GM23338 (cell line): ENCODE data around the gene ATP4A. TPM values are rescaled to one million over a fixed set of nuclear protein-coding genes. Genes with fewer than 3 reads are reported as not detected.
"Not testable (repeated sequence)": the region's sequence is repeated elsewhere in the genome, so short reads cannot be mapped to it uniquely, and the experiment has no call there.

Source experiments
- ATAC-seq: fragments of 200-7000 bp; cut with Tn5 transposase; 3 replicates; pipeline ENCODE4 v1.9.1; 2020
- DNase-seq: peaks from one replicate; pipeline ENCODE4 v3.0.0-alpha.2; 2015; ENCODE audit warnings: low spot score
- H2AFZ ChIP-seq: fragments of 200-600 bp; sonication (generic); 2 replicates; pipeline ENCODE4 v1.8.0; 2016; ENCODE audit warnings: antibody characterized with exemption, mild to moderate bottlenecking, moderate library complexity
- H3F3A ChIP-seq: fragments of 200-600 bp; sonication (generic); replicated peaks from 2 replicates; pipeline ENCODE4 v1.8.0; 2017; ENCODE audit warnings: antibody characterized with exemption, mixed run types, low read depth
- H3K27ac ChIP-seq: fragments of 200-600 bp; sonication (generic); 2 replicates; pipeline ENCODE4 v1.6.1; 2016; ENCODE audit warnings: low read depth
- H3K27me3 ChIP-seq: fragments of 200-600 bp; sonication (generic); 2 replicates; pipeline ENCODE4 v1.8.0; 2016; ENCODE audit warnings: mild to moderate bottlenecking, mixed run types, moderate library complexity; ENCODE audit not compliant: insufficient read depth
- H3K36me3 ChIP-seq: fragments of 200-600 bp; sonication (generic); 2 replicates; pipeline ENCODE4 v1.8.0; 2016; ENCODE audit warnings: mild to moderate bottlenecking; ENCODE audit not compliant: insufficient read depth
- H3K4me1 ChIP-seq: fragments of 200-600 bp; sonication (generic); 2 replicates; pipeline ENCODE4 v1.8.0; 2016; ENCODE audit warnings: mild to moderate bottlenecking, moderate library complexity; ENCODE audit not compliant: insufficient read depth
- H3K4me2 ChIP-seq: fragments of 200-600 bp; sonication (generic); 2 replicates; pipeline ENCODE4 v1.7.1; 2017; ENCODE audit warnings: mixed run types
- H3K4me3 ChIP-seq: fragments of 200-600 bp; sonication (generic); 2 replicates; pipeline ENCODE4 v1.6.1; 2016; ENCODE audit warnings: mixed run types
- H3K79me2 ChIP-seq: fragments of 200-600 bp; sonication (generic); replicated peaks from 2 replicates; pipeline ENCODE4 v1.8.0; 2017; ENCODE audit warnings: mild to moderate bottlenecking; ENCODE audit not compliant: insufficient read depth
- H3K9me2 ChIP-seq: fragments of 200-600 bp; sonication (generic); 2 replicates; pipeline ENCODE4 v1.8.0; 2017; ENCODE audit not compliant: insufficient read depth
- H4K20me1 ChIP-seq: fragments of 200-600 bp; sonication (generic); replicated peaks from 2 replicates; pipeline ENCODE4 v1.8.0; 2017; ENCODE audit warnings: mild to moderate bottlenecking; ENCODE audit not compliant: insufficient read depth
- H3K27ac Mint-ChIP-seq: 2 replicates; pipeline ENCODE4 v1.8.0; 2020; ENCODE audit warnings: inconsistent platforms, mild to moderate bottlenecking, moderate library complexity, mixed read lengths
- H3K27me3 Mint-ChIP-seq: 3 replicates; pipeline ENCODE4 v1.8.0; 2022; ENCODE audit warnings: low read depth, mild to moderate bottlenecking, moderate library complexity, mixed read lengths, inconsistent platforms; ENCODE audit not compliant: insufficient read depth, poor library complexity
- H3K36me3 Mint-ChIP-seq: 3 replicates; pipeline ENCODE4 v1.8.0; 2021; ENCODE audit warnings: low read depth, mild to moderate bottlenecking, inconsistent platforms, moderate library complexity, mixed read lengths
- H3K4me1 Mint-ChIP-seq: 3 replicates; pipeline ENCODE4 v1.8.0; 2020; ENCODE audit warnings: mild to moderate bottlenecking, inconsistent platforms, mixed read lengths
- H3K4me3 Mint-ChIP-seq: 3 replicates; pipeline ENCODE4 v1.8.0; 2021; ENCODE audit warnings: moderate library complexity, mild to moderate bottlenecking, inconsistent platforms, mixed read lengths
- H3K9me3 Mint-ChIP-seq: 3 replicates; pipeline ENCODE4 v1.8.0; 2020; ENCODE audit warnings: moderate library complexity, mild to moderate bottlenecking, inconsistent platforms, mixed read lengths
- CREB1 ChIP-seq: fragments of 250-450 bp; sonication (Bioruptor Pico); IDR thresholded peaks from 2 replicates; pipeline ENCODE4 v1.5.0; 2020; ENCODE audit warnings: low read depth, mild to moderate bottlenecking, moderate library complexity
- EZH2 ChIP-seq: fragments of 200-600 bp; sonication (generic); IDR thresholded peaks from one replicate; pipeline ENCODE4 v1.8.0; 2017; ENCODE audit warnings: antibody characterized with exemption, mild to moderate bottlenecking, low read depth; ENCODE audit not compliant: unreplicated experiment
- EZH2phosphoT487 ChIP-seq: fragments of 200-600 bp; sonication (generic); IDR thresholded peaks from one replicate; pipeline ENCODE4 v1.8.1; 2018; ENCODE audit warnings: antibody characterized with exemption; ENCODE audit not compliant: unreplicated experiment
- JUNB ChIP-seq: IDR thresholded peaks from one replicate; pipeline ENCODE4 v1.6.1; 2016; ENCODE audit warnings: antibody characterized with exemption; ENCODE audit not compliant: unreplicated experiment
- NANOG ChIP-seq: IDR thresholded peaks from 2 replicates; pipeline ENCODE4 v1.6.1; 2016; ENCODE audit warnings: antibody characterized with exemption, borderline replicate concordance
- POLR2AphosphoS5 ChIP-seq: IDR thresholded peaks from 2 replicates; pipeline ENCODE4 v1.6.1; 2016; ENCODE audit warnings: antibody characterized with exemption, low read depth
- STAT1 ChIP-seq: IDR thresholded peaks from one replicate; pipeline ENCODE4 v1.6.1; 2016; ENCODE audit warnings: antibody characterized with exemption; ENCODE audit not compliant: unreplicated experiment
- polyA plus RNA-seq: library from polyadenylated mRNA; unstranded; fragments of >200 nt; fragmentation: Nextera tagmentation; extraction: Ambion mirVana; gene quantifications from 2 replicates; pipeline ENCODE4 v1.2.1, GENCODE V29; 2016
- total RNA-seq: library from RNA; depleted of rRNA; stranded (reverse); fragments of >200 nt; shearing (Covaris generic); gene quantifications from 2 replicates; pipeline ENCODE4 v1.2.3, GENCODE V29; 2014
- TF ChIP-seq, protein P1 (sequence below), 2 experiments: fragments of 200-600 bp in 1 of 2; sonication (generic) in 1 of 2; conservative IDR thresholded peaks; 2 replicates each; pipeline versions ENCODE4 v1.5.1 to v1.6.1; 2016 to 2017; ENCODE audit warnings: antibody characterized with exemption in 2 of 2, low read depth in 2 of 2, mild to moderate bottlenecking in 2 of 2, moderate library complexity in 1 of 2
- TF ChIP-seq, protein P2 (sequence below): IDR thresholded peaks from 2 replicates; pipeline ENCODE4 v1.6.1; 2016; ENCODE audit warnings: antibody characterized with exemption

ATP4A gene
- total and polyA plus RNA-seq, 2 experiments from 2014 or later, result 0.61 to 0.63 TPM

DNA sequence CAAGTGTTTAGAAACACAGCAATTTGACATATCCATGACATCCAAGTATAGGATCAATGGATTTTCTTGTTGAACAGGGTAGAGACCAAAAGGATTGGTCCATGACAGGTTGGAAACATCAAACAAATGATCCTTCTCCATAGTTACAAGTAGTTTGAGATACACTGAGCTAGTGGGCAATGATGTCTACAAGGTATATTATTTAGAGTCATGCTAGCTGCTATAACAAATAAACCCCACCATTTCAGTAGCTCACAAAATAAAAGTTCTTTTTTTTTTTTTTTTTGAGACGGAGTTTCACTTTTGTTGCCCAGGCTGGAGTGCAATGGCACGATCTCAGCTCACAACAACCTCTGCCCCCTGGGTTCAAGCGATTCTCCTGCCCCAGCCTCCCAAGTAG is 44.2 kb upstream of the ATP4A start:
- Histone ChIP-seq H2AFZ (no peak overlapping the region), H3K27ac (no peak overlapping the region), H3K9me2 (no peaks in the 10 kb centered on the region), H3F3A (no peaks in the 10 kb centered on the region), H3K79me2 (no peaks in the 10 kb centered on the region), H3K4me2 (no peak overlapping the region), H3K27me3 (no peaks in the 10 kb centered on the region), H3K4me3 (no peak overlapping the region), H4K20me1 (no peaks in the 10 kb centered on the region), H3K36me3 (no peaks in the 10 kb centered on the region; the same call in none of the 2 replicates), H3K4me1 (no peaks in the 10 kb centered on the region)
- peaks cover 14% of the 10 kb centered on the region for H3K27me3 Mint-ChIP-seq
- TF ChIP-seq, protein P1, sequence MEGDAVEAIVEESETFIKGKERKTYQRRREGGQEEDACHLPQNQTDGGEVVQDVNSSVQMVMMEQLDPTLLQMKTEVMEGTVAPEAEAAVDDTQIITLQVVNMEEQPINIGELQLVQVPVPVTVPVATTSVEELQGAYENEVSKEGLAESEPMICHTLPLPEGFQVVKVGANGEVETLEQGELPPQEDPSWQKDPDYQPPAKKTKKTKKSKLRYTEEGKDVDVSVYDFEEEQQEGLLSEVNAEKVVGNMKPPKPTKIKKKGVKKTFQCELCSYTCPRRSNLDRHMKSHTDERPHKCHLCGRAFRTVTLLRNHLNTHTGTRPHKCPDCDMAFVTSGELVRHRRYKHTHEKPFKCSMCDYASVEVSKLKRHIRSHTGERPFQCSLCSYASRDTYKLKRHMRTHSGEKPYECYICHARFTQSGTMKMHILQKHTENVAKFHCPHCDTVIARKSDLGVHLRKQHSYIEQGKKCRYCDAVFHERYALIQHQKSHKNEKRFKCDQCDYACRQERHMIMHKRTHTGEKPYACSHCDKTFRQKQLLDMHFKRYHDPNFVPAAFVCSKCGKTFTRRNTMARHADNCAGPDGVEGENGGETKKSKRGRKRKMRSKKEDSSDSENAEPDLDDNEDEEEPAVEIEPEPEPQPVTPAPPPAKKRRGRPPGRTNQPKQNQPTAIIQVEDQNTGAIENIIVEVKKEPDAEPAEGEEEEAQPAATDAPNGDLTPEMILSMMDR (conservative IDR thresholded peaks at IDR 0.05; ENCODE audit: low read depth in 2 of 2), result no peak
- no peak overlapping the region for H3K27ac Mint-ChIP-seq
- H3K4me1 Mint-ChIP-seq, result 0 out of 3 replicates have a peak, but pooled peaks cover 5% of the 10 kb centered on the region
- H3K4me3 Mint-ChIP-seq, result no peak overlapping the region
- ATAC-seq (no peak), DNase-seq (no peak)
- H3K9me3 Mint-ChIP-seq, result peaks cover 37% of the 10 kb centered on the region
- peaks cover 7% of the 10 kb centered on the region; the same call in 2 of the 3 replicates for H3K36me3 Mint-ChIP-seq

DNA sequence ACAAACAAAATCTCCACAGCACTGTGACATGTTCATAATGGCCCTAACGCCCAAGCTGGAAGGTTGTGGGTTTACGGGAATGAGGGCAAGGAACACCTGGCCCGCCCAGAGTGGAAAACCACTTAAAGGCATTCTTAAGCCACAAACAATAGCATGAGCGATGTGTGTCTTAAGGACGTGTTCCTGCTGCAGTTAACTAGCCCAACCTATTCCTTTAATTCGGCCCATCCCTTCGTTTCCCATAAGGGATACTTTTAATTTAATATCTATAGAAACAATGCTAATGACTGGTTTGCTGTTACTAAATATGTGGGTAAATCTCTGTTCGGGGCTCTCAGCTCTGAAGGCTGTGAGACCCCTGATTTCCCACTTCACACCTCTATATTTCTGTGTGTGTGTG is 43.7 kb upstream of the ATP4A start:
- not testable (repeated sequence) for H4K20me1 ChIP-seq, ATAC-seq, H3K36me3 Mint-ChIP-seq, H3K9me2 ChIP-seq, H3K4me1 Mint-ChIP-seq, H3F3A ChIP-seq, H3K27ac ChIP-seq, H3K4me1 ChIP-seq, H3K27ac Mint-ChIP-seq, H3K4me2 ChIP-seq, H3K36me3 ChIP-seq, DNase-seq, H3K4me3 Mint-ChIP-seq, H3K79me2 ChIP-seq, H2AFZ ChIP-seq, H3K4me3 ChIP-seq, H3K27me3 ChIP-seq
- Mint-ChIP-seq H3K27me3 (peaks cover 10% of the 10 kb centered on the region), H3K9me3 (peaks cover 37% of the 10 kb centered on the region)

DNA sequence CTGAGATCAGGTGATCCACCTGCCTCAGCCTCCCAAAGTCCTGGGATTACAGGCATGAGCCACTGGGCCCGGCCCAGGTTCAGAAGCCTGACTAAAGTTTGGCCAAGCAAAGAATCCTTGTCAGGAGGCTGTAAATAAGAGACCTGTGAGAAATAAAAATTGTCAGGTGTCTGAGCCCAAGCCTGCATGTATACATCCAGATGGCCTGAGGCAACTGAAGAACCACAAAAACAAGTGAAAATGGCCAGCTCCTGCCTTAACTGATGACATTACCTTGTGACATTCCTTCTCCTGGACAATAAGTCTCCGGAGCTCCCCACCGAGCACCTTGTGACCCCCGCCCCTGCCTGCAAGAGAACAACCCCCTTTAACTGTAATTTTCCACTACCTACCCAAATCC is 41.0 kb upstream of the ATP4A start:
- not testable (repeated sequence) for H3K4me1 ChIP-seq, DNase-seq, H2AFZ ChIP-seq, H3K27me3 Mint-ChIP-seq, H3K4me3 ChIP-seq, H3K79me2 ChIP-seq, H3K27ac Mint-ChIP-seq, ATAC-seq, H3K4me2 ChIP-seq, H3K36me3 Mint-ChIP-seq, H3K27ac ChIP-seq, H3K4me3 Mint-ChIP-seq, H3K9me2 ChIP-seq, H3F3A ChIP-seq, H3K4me1 Mint-ChIP-seq, H3K27me3 ChIP-seq, H4K20me1 ChIP-seq, H3K36me3 ChIP-seq
- peaks cover 37% of the 10 kb centered on the region for H3K9me3 Mint-ChIP-seq

DNA sequence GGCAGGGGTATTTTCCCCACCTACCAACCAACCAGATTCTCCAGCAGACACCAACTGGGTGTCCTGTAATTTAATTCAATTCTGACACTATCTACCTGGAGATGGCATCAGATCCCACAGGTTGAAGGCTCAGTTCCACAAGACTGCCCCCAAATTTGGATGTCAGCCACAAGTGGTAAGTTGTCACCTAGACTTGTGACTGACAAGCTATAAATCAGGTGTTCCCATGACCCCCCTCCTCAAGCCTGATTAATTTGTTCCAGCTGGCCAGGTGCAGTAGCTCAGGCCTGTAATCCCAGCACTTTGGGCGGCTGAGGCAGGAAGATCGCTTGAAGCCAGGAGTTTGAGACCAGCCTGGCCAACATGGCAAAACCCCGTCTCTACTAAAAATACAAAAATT is 38.5 kb upstream of the ATP4A start:
- Mint-ChIP-seq H3K27me3 (peaks cover 7% of the 10 kb centered on the region), H3K27ac (no peak overlapping the region), H3K9me3 (peaks cover 17% of the 10 kb centered on the region), H3K4me3 (no peak overlapping the region), H3K36me3 (no peaks in the 10 kb centered on the region), H3K4me1 (0 out of 3 replicates have a peak, but pooled peaks cover 5% of the 10 kb centered on the region)
- H3K27ac ChIP-seq, result no peak overlapping the region
- DNase-seq (no peak), ATAC-seq (no peak)
- no peaks in the 10 kb centered on the region for H3F3A ChIP-seq
- no peaks in the 10 kb centered on the region for H3K4me1 ChIP-seq
- no peaks in the 10 kb centered on the region for H3K9me2 ChIP-seq
- no peak overlapping the region for H2AFZ ChIP-seq
- no peak overlapping the region for H3K4me2 ChIP-seq
- no peaks in the 10 kb centered on the region for H3K27me3 ChIP-seq
- no peak overlapping the region for H3K4me3 ChIP-seq
- no peaks in the 10 kb centered on the region; the same call in none of the 2 replicates for H3K36me3 ChIP-seq
- no peaks in the 10 kb centered on the region; the same call in 1 of the 2 replicates for H4K20me1 ChIP-seq
- no peaks in the 10 kb centered on the region for H3K79me2 ChIP-seq
- no peak for TF ChIP-seq EZH2phosphoT487
- no peak for TF ChIP-seq EZH2
- no peak for TF ChIP-seq CREB1 (CRISPR knock-in tag)
- no peak for TF ChIP-seq NANOG
- TF ChIP-seq, protein P2, sequence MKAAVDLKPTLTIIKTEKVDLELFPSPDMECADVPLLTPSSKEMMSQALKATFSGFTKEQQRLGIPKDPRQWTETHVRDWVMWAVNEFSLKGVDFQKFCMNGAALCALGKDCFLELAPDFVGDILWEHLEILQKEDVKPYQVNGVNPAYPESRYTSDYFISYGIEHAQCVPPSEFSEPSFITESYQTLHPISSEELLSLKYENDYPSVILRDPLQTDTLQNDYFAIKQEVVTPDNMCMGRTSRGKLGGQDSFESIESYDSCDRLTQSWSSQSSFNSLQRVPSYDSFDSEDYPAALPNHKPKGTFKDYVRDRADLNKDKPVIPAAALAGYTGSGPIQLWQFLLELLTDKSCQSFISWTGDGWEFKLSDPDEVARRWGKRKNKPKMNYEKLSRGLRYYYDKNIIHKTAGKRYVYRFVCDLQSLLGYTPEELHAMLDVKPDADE, result no peak
- TF ChIP-seq POLR2AphosphoS5, result no peak
- TF ChIP-seq JUNB, result no peak
- TF ChIP-seq, protein P1 (conservative IDR thresholded peaks at IDR 0.05; ENCODE audit: low read depth in 2 of 2), result no peak
- TF ChIP-seq STAT1, result no peak
